B cell (primary cell): ENCODE data around the gene SCFD2.

Experiments
- CTCF ChIP-seq: fragments of 200-600 bp; IDR thresholded peaks from one replicate; pipeline ENCODE4 v1.8.0; 2022; ENCODE audit warnings: antibody characterized with exemption, mild to moderate bottlenecking
- EZH2 ChIP-seq: IDR thresholded peaks from 2 replicates; pipeline ENCODE4 v1.6.1; 2012; ENCODE audit warnings: borderline replicate concordance, low read depth, mild to moderate bottlenecking, moderate library complexity, low read length; ENCODE audit not compliant: insufficient read depth, poor library complexity, severe bottlenecking

- no peak for TF ChIP-seq EZH2
- TF ChIP-seq CTCF, result no peak
Measured at GRCh38 chr4:52907510-52907909, 458.4 kb downstream of the SCFD2 start.
